HG03457 (cell line): ENCODE results near the gene CNPY2.
"Not testable (repeated sequence)": the region's sequence is repeated elsewhere in the genome, so short reads cannot be mapped to it uniquely, and the experiment has no call there.

Experiments
- ATAC-seq: cut with Tn5 transposase; IDR thresholded peaks from one replicate; pipeline ENCODE4 v1.9.1; 2021; ENCODE audit warnings: moderate number of reproducible peaks; ENCODE audit not compliant: unreplicated experiment

The CNPY2 gene

GRCh38 chr12:56333679-56334489 is 18.1 kb upstream of the CNPY2 start, which contains the start of gene PAN2:
Gene PAN2 (minus strand): TSS chr12:56334000. CDS start chr12:56333094, 906 bp downstream.
- ATAC-seq, result peak; percentile 92

DNA sequence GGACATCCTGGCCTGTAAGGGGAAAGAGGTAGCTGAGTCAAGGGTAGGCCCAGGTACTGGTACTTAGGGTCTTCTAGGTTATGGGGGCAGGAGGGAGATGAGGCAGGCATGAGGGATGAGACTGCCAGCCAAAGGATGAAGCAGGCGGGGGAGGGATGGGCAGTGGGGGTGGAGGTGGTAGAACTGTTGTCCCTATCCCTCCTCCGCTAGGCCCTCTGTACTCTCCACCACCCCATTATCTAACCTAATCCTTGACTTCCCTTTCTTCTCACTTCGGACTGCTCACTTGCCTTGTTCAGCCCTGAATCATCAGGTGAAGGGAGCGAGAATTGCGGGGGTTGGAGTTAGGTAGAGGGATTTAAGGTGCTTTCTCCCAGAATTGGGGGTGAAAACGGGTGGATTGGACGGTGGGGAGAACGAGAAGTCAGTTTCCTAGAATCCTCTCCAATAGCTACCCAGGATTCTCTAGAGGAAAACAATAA is 17.4 kb upstream of the CNPY2 start:
- no peak for ATAC-seq

GRCh38 chr12:56332512-56333196 is 16.9 kb upstream of the CNPY2 start:
- ATAC-seq, result no peak

DNA sequence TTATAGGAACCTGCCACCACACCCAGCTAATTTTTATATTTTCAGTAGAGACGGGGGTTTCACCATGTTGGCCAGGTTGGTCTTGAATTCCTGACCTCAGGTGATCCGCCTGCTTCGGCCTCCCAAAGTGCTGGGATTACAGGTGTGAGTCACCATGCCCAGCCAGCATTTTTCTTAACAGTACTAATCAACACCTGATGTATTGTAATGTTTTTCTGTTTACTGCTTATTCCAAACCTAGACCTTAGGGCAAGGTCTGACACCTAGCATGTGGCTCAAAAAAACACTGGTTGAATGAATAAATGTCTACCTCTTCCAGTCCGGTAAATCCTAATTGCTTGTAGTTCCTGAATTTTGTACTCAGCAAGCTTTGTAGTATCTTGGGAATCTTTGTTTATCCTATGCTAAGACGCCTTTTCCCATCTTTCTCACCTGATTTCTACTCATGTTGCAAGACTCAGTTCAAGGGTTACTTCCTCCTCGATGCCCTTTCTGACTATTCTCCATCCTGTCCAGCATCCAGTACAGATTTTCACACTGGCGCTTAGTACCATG is 15.2 kb upstream of the CNPY2 start:
- ATAC-seq, result no peak

GRCh38 chr12:56326533-56326932 is 10.7 kb upstream of the CNPY2 start:
- no peak for ATAC-seq

GRCh38 chr12:56326126-56326525 is 10.3 kb upstream of the CNPY2 start:
- no peak for ATAC-seq

- no peak for ATAC-seq
These were observed 8.4 kb upstream of the CNPY2 start for GRCh38 chr12:56324206-56324605.

DNA sequence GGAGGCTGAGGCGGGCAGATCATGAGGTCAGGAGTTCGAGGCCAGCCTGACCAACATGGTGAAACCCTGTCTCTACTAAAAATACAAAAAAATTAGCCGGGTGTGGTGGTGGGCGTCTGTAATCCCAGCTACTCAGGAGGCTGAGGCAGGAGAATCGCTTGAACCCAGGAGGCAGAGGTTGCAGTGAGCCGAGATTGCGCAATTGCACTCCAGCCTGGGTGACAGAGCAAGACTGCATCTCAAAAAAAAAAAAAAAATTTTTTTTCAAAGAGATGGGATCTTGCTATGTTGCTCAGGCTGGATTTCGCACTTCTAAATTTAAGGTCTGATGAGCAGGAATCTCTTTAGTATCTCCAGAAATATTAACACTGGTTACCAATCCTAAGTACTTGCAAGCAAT is 5.8 kb upstream of the CNPY2 start:
- ATAC-seq, result not testable (repeated sequence)

- no peak for ATAC-seq
These were observed 5.2 kb upstream of the CNPY2 start for GRCh38 chr12:56321027-56321426.

DNA sequence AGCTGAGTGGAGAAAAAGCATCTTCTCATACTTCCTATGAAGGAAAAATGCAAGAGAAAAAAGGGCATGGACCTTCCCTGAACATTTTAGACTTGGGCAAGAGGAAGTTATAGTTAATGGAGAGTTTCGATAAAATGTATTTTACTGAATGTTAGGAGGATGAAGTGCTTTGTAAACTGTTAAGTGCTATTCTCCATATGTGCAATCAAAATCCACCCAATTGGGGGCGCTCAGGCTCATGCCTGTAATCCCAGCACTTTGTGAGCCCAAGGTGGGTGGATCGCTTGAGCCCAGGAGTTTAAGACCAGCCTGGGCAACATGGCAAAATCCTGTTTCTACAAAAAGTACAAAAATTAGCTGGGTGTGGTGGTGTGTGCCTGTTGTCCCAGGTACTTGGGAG is 1.9 kb upstream of the CNPY2 start:
- ATAC-seq, result no peak

GRCh38 chr12:56315249-56315621 is 553 bp downstream of the CNPY2 start:
- no peak for ATAC-seq

DNA sequence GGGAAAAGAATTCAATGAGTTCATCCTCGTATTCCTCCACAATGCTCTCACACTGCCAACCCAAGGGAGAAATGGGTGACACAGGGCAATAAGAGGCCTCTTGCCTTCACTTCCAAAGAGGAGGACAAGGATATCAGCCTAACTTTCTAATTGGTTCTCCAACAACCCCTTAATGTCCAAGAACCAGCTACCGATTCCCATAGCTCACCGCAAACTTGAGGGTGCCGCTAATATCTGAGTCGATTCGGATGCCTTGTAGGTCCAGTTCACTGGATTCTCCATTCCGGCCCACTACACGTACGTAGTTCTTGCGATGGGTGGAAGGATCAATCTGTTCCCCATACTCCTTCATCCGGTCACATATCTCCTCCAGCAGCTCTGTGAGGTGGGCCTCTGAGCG is 4.8 kb downstream of the CNPY2 start:
- ATAC-seq, result no peak

GRCh38 chr12:56308714-56309113 is 7.1 kb downstream of the CNPY2 start:
- ATAC-seq, result no peak

GRCh38 chr12:56307221-56307965 is 8.4 kb downstream of the CNPY2 start:
- no peak for ATAC-seq

GRCh38 chr12:56304872-56305590 is 10.8 kb downstream of the CNPY2 start:
- no peak for ATAC-seq

- no peak for ATAC-seq
These were observed 11.5 kb downstream of the CNPY2 start for GRCh38 chr12:56304276-56304675.

DNA sequence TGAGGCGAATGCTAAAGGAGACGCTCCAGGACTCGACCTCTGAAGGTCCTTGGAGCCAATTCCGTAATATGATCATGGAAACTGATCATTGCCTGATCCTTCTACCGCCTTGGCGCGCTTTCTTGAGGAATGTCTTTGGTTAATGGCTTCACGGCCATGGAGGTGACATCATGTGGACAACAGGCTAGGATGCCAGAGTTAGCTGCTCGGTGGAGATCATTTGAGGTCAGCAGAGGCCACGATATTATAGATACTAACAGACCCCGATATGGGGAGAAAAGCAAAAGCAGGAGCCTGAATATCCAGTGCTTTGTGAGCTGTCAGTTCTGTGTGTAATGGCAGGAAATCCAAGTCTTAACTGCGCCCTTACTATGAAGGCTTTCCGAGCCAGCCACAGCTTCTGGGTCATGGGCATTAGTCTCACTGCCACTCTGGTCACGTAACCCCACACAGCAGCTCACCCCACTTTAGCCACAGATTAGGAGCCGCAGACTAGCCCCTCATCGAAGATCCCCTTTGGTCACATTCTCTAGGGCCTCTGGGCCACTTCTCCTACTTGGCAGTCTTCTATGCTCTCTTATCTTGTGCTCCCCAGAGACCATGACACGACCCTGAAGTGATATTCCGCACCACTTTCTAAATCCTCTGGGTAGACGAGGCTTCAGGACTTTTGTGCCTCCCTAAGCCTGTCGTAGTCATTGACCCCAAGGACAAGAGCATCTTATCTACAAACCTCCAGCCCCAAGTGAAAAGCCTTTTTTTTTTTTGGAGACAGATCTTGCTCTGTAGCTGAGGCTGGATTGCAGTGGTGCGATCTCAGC is 14.9 kb downstream of the CNPY2 start:
- peak; percentile 0 for ATAC-seq

- ATAC-seq, result peak; percentile 89
These were observed 15.7 kb downstream of the CNPY2 start, which contains the start of gene CS for GRCh38 chr12:56299853-56300643. Gene CS (minus strand): TSS chr12:56300330. CDS start chr12:56300201, 129 bp downstream.
